Vagina (tissue), 2 donors: ENCODE data around the gene KPNB1. TPM values are rescaled to one million over a fixed set of nuclear protein-coding genes. Genes with fewer than 3 reads are reported as not detected.
A peak's percentile ranks its signal among the peaks of the same experiment; 100 is the strongest.

Experiments used
- DNase-seq, 2 donors: peaks; one replicate each; pipeline ENCODE4 v3.0.0-alpha.2; 2017; ENCODE audit errors: extremely low spot score in 2 of 2
- H3K27ac ChIP-seq: fragments of 200-600 bp; sonication (generic); one replicate; pipeline ENCODE4 v1.5.1; 2019
- H3K27me3 ChIP-seq: fragments of 200-600 bp; sonication (generic); one replicate; pipeline ENCODE4 v1.5.1; 2019
- H3K36me3 ChIP-seq, 2 donors: fragments of 200-600 bp; sonication (generic); one replicate each; pipeline ENCODE4 v1.5.1; 2017 to 2019
- H3K4me1 ChIP-seq: fragments of 200-600 bp; sonication (generic); one replicate; pipeline ENCODE4 v1.5.1; 2019
- H3K4me3 ChIP-seq, 2 donors: fragments of 200-600 bp; sonication (generic); 1 replicate in 1 of 2; 2 replicates in 1 of 2; pipeline ENCODE4 v1.5.1; 2016 to 2019
- H3K9me3 ChIP-seq: fragments of 200-600 bp; sonication (generic); one replicate; pipeline ENCODE4 v1.5.1; 2019
- CTCF ChIP-seq, 3 experiments: fragments of 450-650 bp in 2 of 3; fragments of 200-600 bp in 1 of 3; sonication (generic) in 1 of 3; IDR thresholded peaks; one replicate each; pipeline ENCODE4 v1.5.1; 2017 to 2019; ENCODE audit warnings: antibody characterized with exemption in 3 of 3, mild to moderate bottlenecking in 2 of 3, moderate library complexity in 2 of 3
- POLR2A ChIP-seq, 2 donors: fragments of 450-650 bp; IDR thresholded peaks; one replicate each; pipeline ENCODE4 v1.6.1; 2017; ENCODE audit warnings: antibody characterized with exemption in 2 of 2, mild to moderate bottlenecking in 2 of 2, moderate library complexity in 2 of 2
- POLR2AphosphoS5 ChIP-seq, 2 donors: sonication (generic); formaldehyde crosslinking; IDR thresholded peaks; one replicate each; pipeline ENCODE4 v1.9.0; 2017; ENCODE audit warnings: antibody characterized with exemption in 2 of 2, mild to moderate bottlenecking in 2 of 2, low read depth in 1 of 2; ENCODE audit not compliant: insufficient read depth in 1 of 2
- intact Hi-C: fragments of 100-400 bp; cut with DNase I; formaldehyde crosslinking; loops from one replicate; pipeline ENCODE4 v1.15.1; 2023
- total RNA-seq: library from RNA; depleted of rRNA; stranded (reverse); fragments of >200 nt; gene quantifications from one replicate; pipeline ENCODE4 v1.2.3, GENCODE V29; 2016

KPNB1 gene
- total RNA-seq, 1 donor from 2014 or later: 157 TPM

DNA sequence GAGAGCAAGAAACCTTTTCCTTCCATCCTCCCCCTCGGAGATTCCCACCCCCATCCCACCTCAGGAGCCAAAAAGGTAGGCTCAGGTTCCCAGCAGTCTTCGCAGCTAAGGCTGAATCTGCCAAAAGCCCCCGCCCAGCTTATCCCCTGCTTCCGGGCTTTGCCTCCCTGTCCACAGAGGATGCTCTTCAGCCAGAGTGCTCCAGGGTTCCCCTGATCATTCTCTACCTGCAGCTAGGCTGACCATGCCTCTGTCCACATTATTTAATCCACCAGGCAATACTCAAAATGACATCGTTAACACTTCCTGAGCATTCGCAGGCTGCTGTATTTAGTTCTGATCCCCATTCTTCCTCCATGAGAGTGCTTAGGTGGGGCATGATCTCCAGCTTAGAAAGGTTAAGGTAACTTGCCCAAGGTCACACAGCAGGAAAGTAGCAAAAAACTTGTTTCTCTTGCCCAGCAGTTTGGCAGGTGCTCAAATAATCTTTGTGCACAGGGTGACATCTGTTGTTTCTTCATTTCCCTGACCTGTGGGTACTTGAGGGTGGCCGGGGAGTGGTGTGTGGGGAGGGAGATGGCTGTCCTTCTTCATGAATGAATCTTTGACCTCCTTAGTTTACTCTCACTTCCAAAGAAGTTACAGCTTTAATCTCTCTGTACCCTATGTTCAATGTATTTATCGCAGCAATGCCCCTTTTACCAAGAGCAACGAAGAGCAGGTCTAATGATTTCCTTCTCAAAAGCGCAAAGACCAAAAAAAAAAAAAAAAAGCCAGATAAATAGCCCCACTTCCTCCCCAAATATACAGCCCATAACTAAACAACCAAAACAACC, 43.4 kb downstream of the KPNB1 start:
- TF ChIP-seq CTCF (IDR thresholded peaks at IDR 0.05): no peak
- TF ChIP-seq POLR2AphosphoS5 (IDR thresholded peaks at IDR 0.05; ENCODE audit: insufficient read depth in 1 of 2, low read depth in 1 of 2): no peak
- no peak for TF ChIP-seq POLR2A (IDR thresholded peaks at IDR 0.05)
- intact Hi-C loops: no loop called here
- Histone ChIP-seq H3K4me1 (peaks cover 35% of the 10 kb centered on the region), H3K27ac (peak overlapping the region; percentile 94), H3K27me3 (no peaks in the 10 kb centered on the region), H3K9me3 (no peaks in the 10 kb centered on the region), H3K36me3 (no peaks in the 10 kb centered on the region), H3K4me3 (peak overlapping the region; percentile 68 to 75)
- DNase-seq: no peak

DNA sequence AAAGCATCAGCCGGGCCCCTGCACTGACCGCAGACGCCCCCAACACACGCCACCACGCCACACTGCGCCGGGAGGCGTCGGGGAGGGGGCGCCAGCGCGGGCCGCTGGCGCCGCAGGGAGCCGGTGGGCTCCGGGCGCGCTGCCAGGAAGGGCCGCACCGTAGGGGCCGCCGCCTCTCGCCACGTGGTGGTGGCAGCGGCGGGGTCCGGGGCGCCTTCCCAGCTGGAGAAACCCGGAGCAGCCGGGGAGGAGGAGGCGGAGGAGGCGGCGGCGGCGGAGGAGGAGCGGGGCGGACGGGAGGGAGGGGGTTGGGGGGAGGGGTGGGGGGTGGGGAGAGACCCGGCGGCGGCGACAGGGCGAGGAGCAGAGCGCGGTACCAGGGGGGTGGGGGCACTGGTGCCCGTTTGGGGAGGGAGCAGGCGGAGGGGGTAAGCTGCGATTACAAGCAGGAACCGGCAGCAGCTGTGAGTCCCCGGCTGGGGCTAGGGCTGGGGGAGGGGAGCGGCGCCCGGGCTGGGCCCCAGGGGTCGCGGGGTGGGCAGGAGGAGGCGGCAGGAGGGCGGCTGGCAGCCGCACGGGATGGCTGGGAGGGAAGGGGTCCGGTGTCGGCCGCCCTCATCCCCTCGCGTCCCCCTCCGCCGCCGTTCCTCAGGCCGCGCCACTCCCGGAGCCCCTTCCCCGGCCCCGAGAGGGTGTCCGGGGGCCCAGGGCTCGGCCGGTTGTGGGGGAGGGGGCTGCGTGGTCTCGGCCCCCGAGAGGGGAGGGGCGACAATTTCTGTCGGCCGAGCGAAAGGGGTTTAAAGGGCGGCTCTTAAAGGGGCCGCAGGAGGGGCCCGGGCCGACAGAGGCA, 44.2 kb downstream of the KPNB1 start, which contains the start of gene TBKBP1:
TBKBP1 (plus strand) TSS at position 431 of the 850 bp plus-strand sequence. CDS start 1,952 bp downstream, outside the sequence.
- DNase-seq: no peak
- no peaks in the 10 kb centered on the region for H3K36me3 ChIP-seq
- H3K4me3 ChIP-seq: peak within 1 kb of the TSS; percentile 68 to 75
- TF ChIP-seq POLR2AphosphoS5 (IDR thresholded peaks at IDR 0.05; ENCODE audit: insufficient read depth in 1 of 2, low read depth in 1 of 2) (no peak), POLR2A (IDR thresholded peaks at IDR 0.05) (peak in 1 of 2 donors; percentile 18), CTCF (IDR thresholded peaks at IDR 0.05) (no peak)
- intact Hi-C loops: no loop called here
- no peaks in the 10 kb centered on the region for H3K27me3 ChIP-seq
- H3K9me3 ChIP-seq: no peaks in the 10 kb centered on the region
- H3K27ac ChIP-seq: peak within 1 kb of the TSS; percentile 94
- H3K4me1 ChIP-seq: peaks cover 35% of the 10 kb centered on the region

GRCh38 chr17:47694581-47695428, 45.1 kb downstream of the KPNB1 start:
- Histone ChIP-seq H3K27me3 (no peaks in the 10 kb centered on the region), H3K36me3 (peaks cover 0 to 5% of the 10 kb centered on the region in 2 donors), H3K9me3 (no peaks in the 10 kb centered on the region), H3K4me3 (peak overlapping the region; percentile 68 to 75), H3K27ac (peak overlapping the region; percentile 94), H3K4me1 (peaks cover 35% of the 10 kb centered on the region)
- TF ChIP-seq POLR2A (IDR thresholded peaks at IDR 0.05) (no peak), POLR2AphosphoS5 (IDR thresholded peaks at IDR 0.05; ENCODE audit: insufficient read depth in 1 of 2, low read depth in 1 of 2) (no peak), CTCF (IDR thresholded peaks at IDR 0.05) (no peak)
- intact Hi-C loops: no loop called here
- peak; percentile 88 to 94 for DNase-seq

- Histone ChIP-seq H3K9me3 (no peaks in the 10 kb centered on the region), H3K27ac (peak overlapping the region; percentile 94), H3K36me3 (peaks cover 0 to 5% of the 10 kb centered on the region in 2 donors), H3K4me1 (peaks cover 35% of the 10 kb centered on the region), H3K27me3 (no peaks in the 10 kb centered on the region), H3K4me3 (peak overlapping the region; percentile 68 to 75)
- DNase-seq: no peak
- intact Hi-C loops: no loop called here
- TF ChIP-seq POLR2AphosphoS5 (IDR thresholded peaks at IDR 0.05; ENCODE audit: insufficient read depth in 1 of 2, low read depth in 1 of 2): peak in 1 of 2 donors; percentile 57
- no peak for TF ChIP-seq POLR2A (IDR thresholded peaks at IDR 0.05)
- TF ChIP-seq CTCF (IDR thresholded peaks at IDR 0.05): no peak
Observed at GRCh38 chr17:47695429-47696376, 46.0 kb downstream of the KPNB1 start.
